ENCODE results near the gene AHSP.

AHSP gene

GRCh38 chr16:31507929-31508705 lies 19.6 kb upstream of the AHSP start, which contains the start of gene RUSF1 (continued):
- TF ChIP-seq ZNF148 (tag by site-specific recombination; IDR thresholded peaks at IDR 0.05; ENCODE audit: borderline replicate concordance) (no peak), ZNF18 (tag by site-specific recombination; IDR thresholded peaks at IDR 0.05) (no peak), ZNF223 (tag by site-specific recombination; IDR thresholded peaks at IDR 0.05) (no peak), ZNF398 (tag by site-specific recombination; IDR thresholded peaks at IDR 0.05) (peak; percentile 60), KLF7 (tag by site-specific recombination; IDR thresholded peaks at IDR 0.05; ENCODE audit: borderline replicate concordance) (no peak; the same call in 1 of the 2 replicates), MZF1 (tag by site-specific recombination; IDR thresholded peaks at IDR 0.05; ENCODE audit: borderline replicate concordance) (no peak), GLIS2 (tag by site-specific recombination; IDR thresholded peaks at IDR 0.05) (no peak; the same call in none of the 2 replicates), ZFHX2 (tag by site-specific recombination; conservative IDR thresholded peaks at IDR 0.05) (0 out of 2 replicates have a peak, but pooled peaks have one; percentile 16), ZNF280D (tag by site-specific recombination; IDR thresholded peaks at IDR 0.05) (no peak), ZNF510 (tag by site-specific recombination; IDR thresholded peaks at IDR 0.05; ENCODE audit: insufficient replicate concordance) (no peak), ZNF843 (tag by site-specific recombination; IDR thresholded peaks at IDR 0.05) (0 out of 2 replicates have a peak, but pooled peaks have one; percentile 29), FEZF1 (tag by site-specific recombination; IDR thresholded peaks at IDR 0.05) (no peak), CTCF (tag by site-specific recombination; IDR thresholded peaks at IDR 0.05) (no peak), ZNF175 (tag by site-specific recombination; IDR thresholded peaks at IDR 0.05) (no peak), ZNF433 (tag by site-specific recombination; IDR thresholded peaks at IDR 0.05; ENCODE audit: low read depth) (no peak), TSHZ1 (tag by site-specific recombination; IDR thresholded peaks at IDR 0.05; ENCODE audit: borderline replicate concordance) (no peak), ZNF585B (tag by site-specific recombination; IDR thresholded peaks at IDR 0.05) (no peak), ZNF830 (tag by site-specific recombination; IDR thresholded peaks at IDR 0.05; ENCODE audit: low read depth) (no peak), ZBTB1 (tag by site-specific recombination; IDR thresholded peaks at IDR 0.05) (no peak)
- TF ChIP-seq, protein P1, sequence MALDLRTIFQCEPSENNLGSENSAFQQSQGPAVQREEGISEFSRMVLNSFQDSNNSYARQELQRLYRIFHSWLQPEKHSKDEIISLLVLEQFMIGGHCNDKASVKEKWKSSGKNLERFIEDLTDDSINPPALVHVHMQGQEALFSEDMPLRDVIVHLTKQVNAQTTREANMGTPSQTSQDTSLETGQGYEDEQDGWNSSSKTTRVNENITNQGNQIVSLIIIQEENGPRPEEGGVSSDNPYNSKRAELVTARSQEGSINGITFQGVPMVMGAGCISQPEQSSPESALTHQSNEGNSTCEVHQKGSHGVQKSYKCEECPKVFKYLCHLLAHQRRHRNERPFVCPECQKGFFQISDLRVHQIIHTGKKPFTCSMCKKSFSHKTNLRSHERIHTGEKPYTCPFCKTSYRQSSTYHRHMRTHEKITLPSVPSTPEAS (tag by site-specific recombination; IDR thresholded peaks at IDR 0.05): no peak
